Lower lobe of right lung (tissue), 2 donors: Measurements from ENCODE around the gene TINAGL1. TPM values are rescaled to one million over a fixed set of nuclear protein-coding genes. Genes with fewer than 3 reads are reported as not detected.

Experiments
- ATAC-seq, 2 donors: fragments of 200-7000 bp; cut with Tn5 transposase; one replicate each; pipeline ENCODE4 v1.9.1; 2020 to 2022; ENCODE audit warnings: mild to moderate bottlenecking in 2 of 2, moderate library complexity in 2 of 2
- DNase-seq: peaks from one replicate; pipeline ENCODE4 v3.0.0-alpha.2; 2020
- H3K27ac ChIP-seq: fragments of 200-600 bp; one replicate; pipeline ENCODE4 v1.8.0; 2022
- H3K27me3 ChIP-seq: fragments of 200-600 bp; one replicate; pipeline ENCODE4 v1.8.0; 2022; ENCODE audit warnings: low read depth
- H3K36me3 ChIP-seq: fragments of 200-600 bp; one replicate; pipeline ENCODE4 v1.8.0; 2022; ENCODE audit warnings: mild to moderate bottlenecking
- H3K4me1 ChIP-seq: fragments of 200-600 bp; one replicate; pipeline ENCODE4 v1.8.0; 2022
- H3K4me3 ChIP-seq: fragments of 200-600 bp; one replicate; pipeline ENCODE4 v1.8.0; 2022; ENCODE audit warnings: mild to moderate bottlenecking
- H3K9me3 ChIP-seq: fragments of 200-600 bp; one replicate; pipeline ENCODE4 v1.8.0; 2022
- intact Hi-C: fragments of 100-400 bp; cut with DNase I; formaldehyde crosslinking; loops from one replicate; pipeline ENCODE4 v1.11.0; 2022
- total RNA-seq: library from RNA; stranded (reverse); fragmentation: NEBNext Ultra II Directional; extraction: Animal tissue kit (Norgen Biotek cat#: 25700); gene quantifications from one replicate; pipeline ENCODE4 v1.2.1, GENCODE V29; 2021
- TF ChIP-seq, protein P1 (sequence below): fragments of 200-600 bp; IDR thresholded peaks from one replicate; pipeline ENCODE4 v1.8.0; 2022; ENCODE audit warnings: antibody characterized with exemption, mild to moderate bottlenecking
- donor health status: DM: no; HTN: yes; CAD: no; lungs with severe emphysema.

TINAGL1 gene
- total RNA-seq, 1 donor from 2014 or later, result 64.5 TPM

DNA sequence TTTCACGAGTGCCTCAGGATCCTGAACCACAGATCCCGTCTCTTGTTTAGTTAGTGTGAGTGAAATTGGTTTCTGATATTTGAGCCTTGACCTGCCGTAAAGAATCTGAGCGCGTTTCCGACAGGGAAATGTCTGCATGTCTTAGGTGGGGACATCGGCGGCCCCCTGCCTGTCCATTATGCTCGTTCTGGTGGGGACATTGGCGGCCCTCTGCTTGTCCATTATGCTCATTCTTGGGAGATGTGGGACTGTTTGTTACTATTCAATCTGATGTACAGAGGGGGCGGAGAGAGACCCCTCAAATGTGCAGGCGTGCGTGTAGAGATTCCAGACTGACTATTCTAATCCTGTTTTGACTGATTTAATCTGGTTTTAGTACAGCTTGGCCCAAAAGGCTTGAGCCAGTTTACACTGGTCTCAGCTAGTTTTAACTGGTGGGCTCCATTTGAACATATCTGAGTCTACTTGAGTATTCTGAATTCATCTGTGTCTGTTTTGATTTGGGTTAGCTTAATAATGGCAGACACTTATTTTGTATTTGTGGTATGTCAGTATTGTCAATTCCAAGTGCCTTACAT lies 6.6 kb upstream of the TINAGL1 start:
- TF ChIP-seq, protein P1, sequence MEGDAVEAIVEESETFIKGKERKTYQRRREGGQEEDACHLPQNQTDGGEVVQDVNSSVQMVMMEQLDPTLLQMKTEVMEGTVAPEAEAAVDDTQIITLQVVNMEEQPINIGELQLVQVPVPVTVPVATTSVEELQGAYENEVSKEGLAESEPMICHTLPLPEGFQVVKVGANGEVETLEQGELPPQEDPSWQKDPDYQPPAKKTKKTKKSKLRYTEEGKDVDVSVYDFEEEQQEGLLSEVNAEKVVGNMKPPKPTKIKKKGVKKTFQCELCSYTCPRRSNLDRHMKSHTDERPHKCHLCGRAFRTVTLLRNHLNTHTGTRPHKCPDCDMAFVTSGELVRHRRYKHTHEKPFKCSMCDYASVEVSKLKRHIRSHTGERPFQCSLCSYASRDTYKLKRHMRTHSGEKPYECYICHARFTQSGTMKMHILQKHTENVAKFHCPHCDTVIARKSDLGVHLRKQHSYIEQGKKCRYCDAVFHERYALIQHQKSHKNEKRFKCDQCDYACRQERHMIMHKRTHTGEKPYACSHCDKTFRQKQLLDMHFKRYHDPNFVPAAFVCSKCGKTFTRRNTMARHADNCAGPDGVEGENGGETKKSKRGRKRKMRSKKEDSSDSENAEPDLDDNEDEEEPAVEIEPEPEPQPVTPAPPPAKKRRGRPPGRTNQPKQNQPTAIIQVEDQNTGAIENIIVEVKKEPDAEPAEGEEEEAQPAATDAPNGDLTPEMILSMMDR, result no peak
- DNase-seq (no peak), ATAC-seq (no peak)
- Histone ChIP-seq H3K4me3 (no peak overlapping the region), H3K27me3 (no peaks in the 10 kb centered on the region), H3K9me3 (no peaks in the 10 kb centered on the region), H3K27ac (no peak overlapping the region), H3K4me1 (peaks cover 34% of the 10 kb centered on the region), H3K36me3 (no peaks in the 10 kb centered on the region)
- intact Hi-C loops, result no loop called here

DNA sequence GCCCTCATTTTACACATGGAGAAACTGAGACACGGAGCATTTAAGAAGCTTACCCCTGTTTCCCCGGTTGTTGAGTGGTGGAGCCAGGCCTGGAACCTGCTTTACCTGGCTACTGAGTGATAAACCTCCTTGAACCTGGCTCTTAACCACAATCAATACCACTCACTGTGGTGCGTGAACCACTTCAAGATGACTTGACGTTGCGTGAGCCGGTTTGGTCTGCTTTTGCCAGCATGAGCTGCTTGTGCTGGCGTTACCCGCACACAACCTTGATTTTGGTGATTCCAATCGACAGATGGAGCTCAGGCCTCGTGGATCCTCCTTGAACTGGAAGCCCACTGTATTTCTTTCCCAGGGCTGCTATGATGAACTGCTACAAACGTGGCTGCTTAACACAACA lies 6.1 kb upstream of the TINAGL1 start:
- Histone ChIP-seq H3K4me3 (no peak overlapping the region), H3K9me3 (no peaks in the 10 kb centered on the region), H3K27me3 (no peaks in the 10 kb centered on the region), H3K4me1 (peaks cover 39% of the 10 kb centered on the region), H3K27ac (no peak overlapping the region), H3K36me3 (no peaks in the 10 kb centered on the region)
- no peak for DNase-seq
- ATAC-seq, result no peak
- intact Hi-C loops, result no loop called here
- TF ChIP-seq, protein P1, result no peak

DNA sequence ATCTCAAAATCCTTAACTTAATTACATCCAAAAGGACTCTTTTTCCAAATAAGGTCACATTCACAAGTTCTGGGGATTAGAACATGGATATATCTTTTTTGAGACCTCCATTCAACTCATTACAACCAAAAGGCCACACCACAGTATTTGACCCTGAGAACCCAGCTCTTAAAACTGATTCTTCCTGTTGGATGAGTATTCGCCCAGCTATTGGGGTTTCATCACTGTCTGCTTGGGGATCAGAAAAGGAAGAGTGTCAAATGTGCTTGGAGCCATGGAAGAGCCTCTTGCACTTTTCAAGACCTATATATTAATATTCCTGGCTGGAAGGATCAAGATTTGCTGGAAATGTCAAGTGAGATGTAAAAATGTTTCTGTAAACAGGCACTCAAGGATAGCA lies 5.4 kb upstream of the TINAGL1 start:
- H3K36me3 ChIP-seq, result no peaks in the 10 kb centered on the region
- H3K27ac ChIP-seq, result no peak overlapping the region
- intact Hi-C loops, result no loop called here
- no peaks in the 10 kb centered on the region for H3K27me3 ChIP-seq
- DNase-seq (no peak), ATAC-seq (no peak)
- H3K9me3 ChIP-seq, result no peaks in the 10 kb centered on the region
- no peak overlapping the region for H3K4me3 ChIP-seq
- peaks cover 46% of the 10 kb centered on the region for H3K4me1 ChIP-seq
- TF ChIP-seq, protein P1, result no peak

DNA sequence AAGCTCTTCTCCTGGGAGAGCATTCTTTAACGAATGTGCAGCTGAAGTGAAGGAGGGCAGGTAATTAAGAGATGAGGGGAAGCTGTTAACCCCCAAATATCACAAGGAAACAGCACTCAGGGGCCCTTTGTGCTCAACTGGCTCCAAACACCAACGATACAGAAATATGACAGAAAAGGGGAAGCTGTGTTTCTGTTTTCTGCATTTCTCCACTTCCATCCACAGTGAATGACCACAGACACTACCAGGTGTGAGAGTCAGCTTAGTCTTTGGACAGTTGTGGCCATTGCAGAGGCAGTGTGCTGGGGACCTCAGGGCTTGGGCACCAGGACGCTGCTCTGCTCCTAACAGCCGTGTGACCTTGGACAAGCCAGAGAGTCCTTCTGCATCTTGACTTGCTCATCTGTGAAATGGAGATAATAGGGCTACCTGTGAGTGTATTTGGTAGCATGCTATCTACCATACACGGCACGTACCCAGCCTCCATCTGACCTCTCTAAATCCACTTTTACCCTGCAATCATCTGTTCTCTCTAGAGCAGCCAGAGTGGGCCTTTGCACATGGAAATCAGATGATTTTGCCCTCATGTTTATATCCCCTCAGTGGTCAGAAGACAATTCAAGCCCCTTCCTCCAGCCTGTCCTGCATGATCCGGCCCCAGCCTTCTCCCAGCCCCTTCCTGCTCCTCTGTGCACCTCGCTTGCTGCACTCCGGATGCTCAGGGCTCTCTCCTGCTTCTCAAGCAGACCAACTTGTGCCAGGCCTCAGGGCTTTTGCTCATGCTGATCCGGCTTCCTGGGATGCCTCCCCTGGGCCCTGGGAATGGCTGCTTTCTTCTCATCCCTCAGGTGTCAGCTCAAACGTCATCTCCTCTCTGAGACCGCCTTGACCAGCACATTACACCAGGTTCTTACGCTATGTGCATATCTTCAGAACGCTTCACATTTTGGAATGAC lies 4.7 kb upstream of the TINAGL1 start:
- peaks cover 50% of the 10 kb centered on the region for H3K4me1 ChIP-seq
- ATAC-seq, result no peak
- intact Hi-C loops, result no loop called here
- H3K27me3 ChIP-seq, result no peaks in the 10 kb centered on the region
- H3K9me3 ChIP-seq, result no peaks in the 10 kb centered on the region
- H3K4me3 ChIP-seq, result no peak overlapping the region
- no peak for DNase-seq
- H3K27ac ChIP-seq, result no peak overlapping the region
- no peaks in the 10 kb centered on the region for H3K36me3 ChIP-seq
- TF ChIP-seq, protein P1, result no peak

DNA sequence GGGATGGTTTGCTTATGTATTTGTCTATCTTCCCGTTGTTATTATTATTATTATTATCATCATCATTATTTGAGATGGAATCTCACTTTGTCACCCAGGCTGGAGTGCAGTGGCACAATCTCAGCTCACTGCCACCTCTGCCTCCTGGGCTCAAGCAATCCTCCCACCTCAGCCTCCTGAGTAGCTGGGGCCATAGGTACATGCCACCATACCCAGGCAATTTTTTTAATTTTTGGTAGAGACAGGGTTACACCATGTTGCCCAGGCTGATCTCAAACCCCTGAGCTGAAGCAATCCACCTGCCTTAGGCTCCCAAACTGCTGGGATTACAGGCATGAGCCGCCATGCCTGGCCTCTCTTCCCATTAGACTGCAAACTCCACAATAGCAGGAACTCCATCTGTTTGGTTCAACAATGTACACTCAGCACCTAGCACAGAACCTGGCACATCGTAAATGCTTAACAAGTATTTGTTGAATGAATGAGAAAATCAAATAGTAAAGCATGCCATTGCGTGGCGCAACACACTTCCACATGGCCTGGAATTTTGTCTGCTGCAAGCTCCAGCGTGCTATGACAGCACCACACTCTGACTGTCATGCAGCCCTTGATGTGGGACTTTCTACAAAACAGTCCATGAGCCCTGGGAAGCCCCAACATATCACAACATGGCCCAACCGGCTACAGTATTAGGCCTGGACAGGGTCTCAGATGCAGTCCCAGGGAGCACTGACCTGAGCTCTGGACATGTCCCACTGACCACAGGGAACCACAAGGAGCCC lies 3.8 kb upstream of the TINAGL1 start:
- DNase-seq (no peak), ATAC-seq (peak; percentile 21 to 24)
- intact Hi-C loops, result no loop called here
- Histone ChIP-seq H3K9me3 (no peaks in the 10 kb centered on the region), H3K36me3 (no peaks in the 10 kb centered on the region), H3K27me3 (peaks cover 6% of the 10 kb centered on the region), H3K4me1 (peaks cover 52% of the 10 kb centered on the region), H3K4me3 (no peak overlapping the region), H3K27ac (peak overlapping the region; percentile 70)
- TF ChIP-seq, protein P1, result no peak
